Measurements from ENCODE around the gene MARCHF3.

MARCHF3 gene

GRCh38 chr5:127066721-127067120, 36.4 kb upstream of the MARCHF3 start:
- H3K79me2 ChIP-seq (ENCODE audit: insufficient read depth, low read depth): no peaks in the 10 kb centered on the region
- no peaks in the 10 kb centered on the region for H3K4me1 ChIP-seq (ENCODE audit: low read depth, poor library complexity, severe bottlenecking)
- no peak overlapping the region for H3K27ac ChIP-seq
- H2AFZ ChIP-seq (ENCODE audit: low read depth): no peak overlapping the region
- H4K20me1 ChIP-seq (ENCODE audit: insufficient read depth): no peaks in the 10 kb centered on the region
- no peak overlapping the region for H3K9ac ChIP-seq
- H3K27me3 ChIP-seq (ENCODE audit: insufficient read depth, low read depth): no peaks in the 10 kb centered on the region
- TF ChIP-seq CTCF (conservative IDR thresholded peaks at IDR 0.05; ENCODE audit: low read depth, low read length): no peak
- H3K4me2 ChIP-seq: no peak overlapping the region
- no peaks in the 10 kb centered on the region for H3K36me3 ChIP-seq (ENCODE audit: insufficient read depth)
- no peak overlapping the region for H3K4me3 ChIP-seq (IDR thresholded peaks at IDR 0.05; ENCODE audit: insufficient read depth, low read depth, low read length)

- H2AFZ ChIP-seq (ENCODE audit: low read depth): no peak overlapping the region
Measured at GRCh38 chr5:127064253-127064840, 34.0 kb upstream of the MARCHF3 start.

GRCh38 chr5:127063257-127063913, 33.0 kb upstream of the MARCHF3 start:
- Histone ChIP-seq H3K36me3 (ENCODE audit: insufficient read depth) (no peaks in the 10 kb centered on the region), H3K27ac (no peak overlapping the region), H3K4me1 (ENCODE audit: low read depth, poor library complexity, severe bottlenecking) (no peaks in the 10 kb centered on the region), H3K79me2 (ENCODE audit: insufficient read depth, low read depth) (no peaks in the 10 kb centered on the region), H2AFZ (ENCODE audit: low read depth) (no peak overlapping the region), H3K9ac (no peak overlapping the region), H3K4me2 (no peak overlapping the region), H3K27me3 (ENCODE audit: insufficient read depth, low read depth) (no peaks in the 10 kb centered on the region), H3K4me3 (IDR thresholded peaks at IDR 0.05; ENCODE audit: insufficient read depth, low read depth, low read length) (no peak overlapping the region), H4K20me1 (ENCODE audit: insufficient read depth) (no peaks in the 10 kb centered on the region)
- no peak for TF ChIP-seq CTCF (conservative IDR thresholded peaks at IDR 0.05; ENCODE audit: low read depth, low read length)

More at GRCh38 chr5:127064253-127064840, 34.0 kb upstream of the MARCHF3 start:
- no peak overlapping the region for H3K9ac ChIP-seq
- H3K36me3 ChIP-seq (ENCODE audit: insufficient read depth): no peaks in the 10 kb centered on the region
- H3K4me1 ChIP-seq (ENCODE audit: low read depth, poor library complexity, severe bottlenecking): no peaks in the 10 kb centered on the region
- TF ChIP-seq CTCF (conservative IDR thresholded peaks at IDR 0.05; ENCODE audit: low read depth, low read length): no peak
- no peak overlapping the region for H3K4me2 ChIP-seq
- H4K20me1 ChIP-seq (ENCODE audit: insufficient read depth): no peaks in the 10 kb centered on the region
- H3K27me3 ChIP-seq (ENCODE audit: insufficient read depth, low read depth): no peaks in the 10 kb centered on the region
- H3K4me3 ChIP-seq (IDR thresholded peaks at IDR 0.05; ENCODE audit: insufficient read depth, low read depth, low read length): no peak overlapping the region
- H3K27ac ChIP-seq: no peak overlapping the region
- no peaks in the 10 kb centered on the region for H3K79me2 ChIP-seq (ENCODE audit: insufficient read depth, low read depth)

- no peak overlapping the region for H3K27ac ChIP-seq
- H2AFZ ChIP-seq (ENCODE audit: low read depth): no peak overlapping the region
- H3K9ac ChIP-seq: no peak overlapping the region
- H4K20me1 ChIP-seq (ENCODE audit: insufficient read depth): no peaks in the 10 kb centered on the region
- no peaks in the 10 kb centered on the region for H3K27me3 ChIP-seq (ENCODE audit: insufficient read depth, low read depth)
- no peak overlapping the region for H3K4me2 ChIP-seq
- no peaks in the 10 kb centered on the region for H3K36me3 ChIP-seq (ENCODE audit: insufficient read depth)
- H3K4me3 ChIP-seq (IDR thresholded peaks at IDR 0.05; ENCODE audit: insufficient read depth, low read depth, low read length): no peak overlapping the region
- TF ChIP-seq CTCF (conservative IDR thresholded peaks at IDR 0.05; ENCODE audit: low read depth, low read length): no peak
- H3K4me1 ChIP-seq (ENCODE audit: low read depth, poor library complexity, severe bottlenecking): peaks cover 5% of the 10 kb centered on the region
- H3K79me2 ChIP-seq (ENCODE audit: insufficient read depth, low read depth): no peaks in the 10 kb centered on the region
Measured at GRCh38 chr5:127061956-127062355, 31.6 kb upstream of the MARCHF3 start.
